ENCODE data around the gene RIPOR3.
"Not testable (repeated sequence)": the region's sequence is repeated elsewhere in the genome, so short reads cannot be mapped to it uniquely, and the experiment has no call there.

The RIPOR3 gene

DNA sequence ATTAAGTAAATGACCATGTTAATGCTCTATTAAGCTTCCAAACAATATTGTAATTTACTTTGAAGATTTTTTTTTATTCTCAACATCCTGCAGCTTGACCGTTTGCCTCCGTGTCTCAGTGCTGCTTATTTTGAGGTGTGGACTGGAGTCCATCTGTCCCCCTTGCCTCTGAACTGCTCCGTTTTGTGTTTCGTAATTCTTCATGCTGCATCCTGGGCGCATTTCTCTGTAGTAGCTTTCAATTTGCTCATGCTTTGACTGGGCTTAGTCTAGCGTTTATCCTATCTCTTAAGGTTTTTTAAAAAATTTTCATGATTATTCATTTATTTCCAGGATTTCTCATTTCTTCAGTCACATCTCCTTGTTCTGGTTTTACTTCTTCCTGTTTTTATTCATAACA lies 143.4 kb downstream of the RIPOR3 start:
- DNase-seq: no peak

DNA sequence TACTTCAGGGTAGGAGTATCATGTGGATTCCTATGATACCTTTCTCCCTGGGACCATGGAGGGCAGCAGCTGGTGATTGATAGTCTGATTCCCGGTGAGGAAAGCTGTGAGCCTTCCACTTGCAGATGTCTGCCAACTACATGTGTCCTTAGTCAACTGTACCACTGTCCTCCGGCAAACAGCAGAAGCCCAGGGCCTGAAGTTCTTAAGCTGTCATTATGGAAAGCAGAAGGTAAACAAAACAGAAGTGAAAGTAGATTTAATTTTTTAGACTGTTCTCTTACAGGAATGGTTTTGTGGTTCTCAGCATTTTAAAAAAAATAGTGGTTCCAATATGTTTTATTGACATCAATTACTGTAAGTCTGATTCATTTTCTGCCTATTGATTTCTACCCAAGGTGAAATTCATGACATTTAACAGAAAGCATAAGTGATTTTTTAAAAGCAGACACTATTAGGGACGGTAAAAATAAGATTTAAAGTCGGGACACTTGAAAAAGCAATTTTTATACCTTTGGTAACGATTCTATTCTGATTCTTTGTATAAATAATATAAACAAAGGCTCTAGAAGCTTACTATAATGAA lies 144.5 kb downstream of the RIPOR3 start:
- no peak for DNase-seq

DNA sequence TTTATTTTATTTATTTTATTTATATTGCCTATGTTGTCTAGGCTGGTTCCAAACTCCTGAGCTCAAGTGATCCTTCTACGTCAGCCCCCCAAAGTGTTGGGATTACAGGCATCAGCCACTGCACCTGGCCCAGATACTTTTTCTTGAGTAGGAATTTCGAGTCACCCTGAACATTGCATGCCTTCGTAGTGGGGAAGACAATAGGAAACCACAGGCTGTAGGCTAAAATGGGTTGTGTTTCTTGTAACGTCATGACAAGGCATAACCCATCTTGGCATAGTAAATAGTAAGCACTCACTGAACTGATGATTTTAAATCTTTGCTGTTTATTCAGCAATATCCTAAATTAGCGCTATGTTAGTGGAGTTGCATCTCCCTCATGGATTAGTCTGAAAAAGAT lies 146.2 kb downstream of the RIPOR3 start:
- DNase-seq: no peak

GRCh38 chr20:50543326-50543725 lies 148.0 kb downstream of the RIPOR3 start:
- DNase-seq: no peak

DNA sequence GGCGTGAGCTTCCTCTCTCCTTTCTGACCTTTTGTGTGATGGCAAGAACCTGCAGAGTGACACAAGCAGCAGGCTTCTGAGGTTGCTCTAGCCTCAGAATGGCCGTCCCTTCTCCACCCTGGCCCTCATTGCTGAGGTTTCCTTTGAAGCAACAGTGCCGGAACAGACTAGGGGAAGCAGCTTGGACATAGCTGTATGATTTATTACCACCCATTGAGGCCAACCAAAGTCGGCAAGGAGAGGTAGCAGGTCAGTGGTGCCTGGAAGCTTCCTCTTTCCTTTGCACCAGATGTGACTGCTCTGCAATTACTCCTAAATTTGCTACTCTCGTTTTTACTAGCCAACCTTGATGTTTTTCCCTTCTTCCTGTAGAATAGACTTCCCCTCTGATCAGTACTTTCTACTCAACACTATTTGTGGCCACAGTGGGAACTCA lies 149.7 kb downstream of the RIPOR3 start:
- no peak for DNase-seq

DNA sequence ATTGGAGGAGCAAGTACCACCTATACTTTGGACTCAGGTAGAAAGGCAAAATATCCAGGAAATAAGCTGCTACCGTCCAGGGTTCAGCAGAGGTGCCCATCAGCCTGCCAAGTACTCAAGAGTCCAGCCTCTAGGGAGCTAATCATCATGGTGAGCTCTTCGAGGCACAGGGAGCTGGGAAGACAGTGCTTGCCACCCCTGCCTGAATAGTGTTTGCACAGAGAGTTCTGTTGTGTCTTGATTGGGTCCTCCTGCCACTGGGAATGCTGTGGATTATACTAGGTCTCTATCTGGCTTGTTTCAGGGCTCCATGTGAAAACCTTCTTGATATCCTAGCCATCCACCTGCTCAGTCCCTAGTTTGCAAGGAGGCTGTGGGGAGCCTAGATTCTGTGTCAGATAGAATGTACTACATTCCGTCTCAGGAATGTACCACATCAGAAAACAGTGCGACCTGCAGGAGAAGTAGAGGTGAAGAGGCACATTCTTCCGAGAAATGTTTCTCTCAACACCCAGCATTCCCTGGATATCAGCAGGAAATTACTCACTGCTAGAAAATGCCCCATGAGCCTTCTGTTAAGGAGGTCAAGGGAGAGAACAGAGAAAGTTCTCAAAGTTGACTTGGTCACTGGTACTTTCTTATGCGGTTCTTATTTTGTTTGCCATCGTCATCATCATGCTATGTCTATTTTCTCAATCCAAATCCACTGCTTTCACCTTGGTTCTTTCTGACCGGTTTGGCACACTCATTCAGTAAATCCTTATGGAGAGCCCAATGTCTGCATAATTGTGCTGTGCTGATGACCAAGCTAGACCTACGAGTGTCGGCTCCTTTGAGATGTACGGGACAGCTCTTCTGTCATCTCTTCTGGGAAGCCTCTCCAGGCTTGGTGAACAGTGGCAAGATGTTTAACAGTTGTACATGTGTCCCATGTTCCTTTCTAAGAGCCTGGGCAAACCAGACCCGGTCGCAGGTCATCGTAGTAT lies 150.4 kb downstream of the RIPOR3 start:
- DNase-seq: peak; percentile 86

- not testable (repeated sequence) for DNase-seq
These were observed 151.5 kb downstream of the RIPOR3 start for GRCh38 chr20:50539798-50540197.

- DNase-seq: no peak
These were observed 153.1 kb downstream of the RIPOR3 start for GRCh38 chr20:50538276-50538675.

DNA sequence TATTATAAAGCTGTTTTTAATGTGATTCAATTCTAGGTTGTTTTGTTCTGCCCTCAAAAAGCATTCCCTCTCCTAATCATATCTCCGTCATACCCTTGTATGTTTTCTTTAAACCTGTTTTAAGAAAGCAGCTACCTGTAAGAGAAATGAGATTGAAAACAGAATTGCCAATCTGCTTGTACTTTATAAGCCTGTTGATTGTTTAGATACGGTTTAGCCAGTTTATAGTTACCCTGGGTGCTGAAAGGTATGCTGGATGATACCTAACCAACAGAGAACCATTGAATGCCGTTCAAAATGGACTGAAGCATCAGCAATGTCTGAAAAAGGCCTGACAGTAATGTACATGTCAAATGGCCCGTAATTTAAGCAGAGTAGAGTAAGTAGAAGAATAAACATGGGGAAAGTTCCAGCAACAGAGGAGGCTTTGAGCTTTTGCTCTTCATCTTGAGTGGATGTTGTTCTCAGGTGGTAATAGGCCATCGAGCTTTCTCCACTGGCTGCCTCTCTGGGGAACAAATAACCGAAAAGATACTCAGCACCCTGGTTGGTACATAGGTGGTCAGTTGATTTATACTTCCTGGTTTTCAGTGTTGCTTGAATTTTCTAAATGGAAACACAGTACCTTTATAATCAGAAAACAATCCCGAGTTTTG lies 153.7 kb downstream of the RIPOR3 start:
- no peak for DNase-seq

DNA sequence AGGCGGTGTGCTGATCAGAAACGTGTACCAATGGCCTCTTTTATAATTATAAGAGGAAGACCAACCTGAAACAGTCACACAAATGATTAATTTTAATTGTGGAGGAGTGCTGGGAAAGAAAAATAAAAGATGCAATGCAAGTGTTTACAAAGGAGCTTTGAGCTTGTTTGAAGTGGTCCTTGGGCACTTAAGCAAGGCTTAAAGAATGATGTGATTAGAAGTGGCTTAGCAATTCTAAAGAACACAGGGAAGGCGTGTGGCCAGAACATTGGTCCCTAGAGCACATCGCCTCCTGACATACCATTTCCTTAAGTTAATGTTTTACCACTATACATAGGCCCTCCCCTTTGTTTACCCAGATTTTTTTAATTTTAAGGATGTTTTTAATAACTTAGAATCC lies 155.0 kb downstream of the RIPOR3 start:
- no peak for DNase-seq
